Measurements from ENCODE around the gene CTRL. TPM values are rescaled to one million over a fixed set of nuclear protein-coding genes. Genes with fewer than 3 reads are reported as not detected.

CTRL gene
- polyA plus RNA-seq, 3 donors, result 0.69 to 17.4 (median 1.6) TPM

DNA sequence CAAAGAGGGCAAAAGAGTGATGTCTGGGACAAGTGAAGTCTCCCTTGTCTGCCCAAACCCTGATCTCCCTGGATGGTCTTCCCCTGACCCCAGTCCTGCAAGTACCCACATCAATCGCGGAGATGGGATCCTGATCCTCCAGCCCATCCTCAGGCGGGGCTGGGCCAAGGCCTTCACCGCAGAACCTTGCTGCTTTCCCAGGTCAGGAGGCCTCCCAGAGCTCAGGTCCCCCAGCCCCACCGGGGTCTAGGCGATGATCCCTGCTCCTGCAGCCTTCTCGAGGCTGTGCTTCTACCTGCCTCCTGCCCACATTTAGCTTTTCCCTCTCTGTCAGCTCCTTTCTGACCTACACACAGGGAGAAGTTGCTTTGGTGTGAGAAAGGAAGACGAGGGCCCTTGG is 30.5 kb upstream of the CTRL start:
- no peak for DNase-seq
- no peak overlapping the region for H3K27ac ChIP-seq (ENCODE audit: low read depth in 1 of 2, low read length in 2 of 2)
- H3K4me2 ChIP-seq (replicated peaks; ENCODE audit: extremely low read depth, low read length, poor library complexity, severe bottlenecking), result no peak overlapping the region
- Mint-ChIP-seq H3K4me3 (no peak overlapping the region), H3K36me3 (peaks cover 59 to 66% of the 10 kb centered on the region in 2 donors), H3K27ac (no peak overlapping the region), H3K9me3 (no peaks in the 10 kb centered on the region), H3K27me3 (ENCODE audit: low read depth in 3 of 3) (no peaks in the 10 kb centered on the region), H3K4me1 (peaks cover 13% of the 10 kb centered on the region)
- H4K20me1 ChIP-seq (ENCODE audit: insufficient read depth, low read length), result peaks cover 40% of the 10 kb centered on the region
- no peak overlapping the region for H3K4me3 ChIP-seq (replicated peaks in 1 of 3; ENCODE audit: low read depth in 2 of 3, low read length in 3 of 3)
- no peaks in the 10 kb centered on the region for H3K9me3 ChIP-seq (replicated peaks in 1 of 2; ENCODE audit: control insufficient read depth in 1 of 2, insufficient read depth in 1 of 2, low read length in 2 of 2)
- H3K79me2 ChIP-seq (ENCODE audit: insufficient read depth, low read length), result peaks cover 16% of the 10 kb centered on the region
- intact Hi-C loops (cut with micrococcal nuclease), result no loop called here
- TF ChIP-seq, protein P1, sequence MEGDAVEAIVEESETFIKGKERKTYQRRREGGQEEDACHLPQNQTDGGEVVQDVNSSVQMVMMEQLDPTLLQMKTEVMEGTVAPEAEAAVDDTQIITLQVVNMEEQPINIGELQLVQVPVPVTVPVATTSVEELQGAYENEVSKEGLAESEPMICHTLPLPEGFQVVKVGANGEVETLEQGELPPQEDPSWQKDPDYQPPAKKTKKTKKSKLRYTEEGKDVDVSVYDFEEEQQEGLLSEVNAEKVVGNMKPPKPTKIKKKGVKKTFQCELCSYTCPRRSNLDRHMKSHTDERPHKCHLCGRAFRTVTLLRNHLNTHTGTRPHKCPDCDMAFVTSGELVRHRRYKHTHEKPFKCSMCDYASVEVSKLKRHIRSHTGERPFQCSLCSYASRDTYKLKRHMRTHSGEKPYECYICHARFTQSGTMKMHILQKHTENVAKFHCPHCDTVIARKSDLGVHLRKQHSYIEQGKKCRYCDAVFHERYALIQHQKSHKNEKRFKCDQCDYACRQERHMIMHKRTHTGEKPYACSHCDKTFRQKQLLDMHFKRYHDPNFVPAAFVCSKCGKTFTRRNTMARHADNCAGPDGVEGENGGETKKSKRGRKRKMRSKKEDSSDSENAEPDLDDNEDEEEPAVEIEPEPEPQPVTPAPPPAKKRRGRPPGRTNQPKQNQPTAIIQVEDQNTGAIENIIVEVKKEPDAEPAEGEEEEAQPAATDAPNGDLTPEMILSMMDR (IDR thresholded peaks at IDR 0.05), result no peak
- no peak overlapping the region for H2AFZ ChIP-seq (ENCODE audit: insufficient read depth, low read depth, low read length, poor library complexity, severe bottlenecking)
- 98% methylated on average over 6 of the region's 8 CpGs for WGBS (ENCODE audit: insufficient coverage)
- peaks cover 8 to 11% of the 10 kb centered on the region in 2 donors for H3K4me1 ChIP-seq (ENCODE audit: control insufficient read depth in 1 of 2, insufficient read depth in 2 of 2, low read length in 2 of 2)
- H3K27me3 ChIP-seq (ENCODE audit: control insufficient read depth in 2 of 2, insufficient read depth in 2 of 2, low read length in 2 of 2), result no peaks in the 10 kb centered on the region
- H3K36me3 ChIP-seq (replicated peaks in 1 of 2; ENCODE audit: control insufficient read depth in 1 of 2, insufficient read depth in 2 of 2, low read length in 2 of 2), result peaks cover 48 to 67% of the 10 kb centered on the region in 2 donors
- no peak overlapping the region for H3K9ac ChIP-seq (ENCODE audit: insufficient read depth, low read length, poor library complexity, severe bottlenecking)

DNA sequence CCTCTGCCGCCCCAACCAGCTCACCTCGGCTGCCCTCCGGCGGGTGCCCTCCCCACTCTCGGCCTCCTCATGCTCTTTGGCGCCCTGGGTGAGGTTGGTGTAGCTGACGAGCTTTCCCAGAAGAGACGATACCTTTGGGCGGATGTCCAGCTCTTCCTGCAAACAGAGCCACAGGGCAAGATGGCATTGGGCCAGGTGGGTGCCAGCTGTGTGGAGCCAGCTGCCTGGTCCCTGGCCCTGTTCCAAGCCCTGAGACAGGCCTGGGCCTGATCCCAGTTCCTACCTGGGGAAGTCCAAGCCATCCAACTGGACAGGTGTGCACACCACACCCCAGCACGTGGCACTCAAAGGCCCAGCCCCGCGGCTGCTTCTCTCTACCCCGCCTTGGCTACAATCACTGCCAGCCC is 29.9 kb upstream of the CTRL start:
- no peak for DNase-seq
- peaks cover 59 to 66% of the 10 kb centered on the region in 2 donors for H3K36me3 Mint-ChIP-seq
- H2AFZ ChIP-seq (ENCODE audit: insufficient read depth, low read depth, low read length, poor library complexity, severe bottlenecking), result no peak overlapping the region
- intact Hi-C loops (cut with micrococcal nuclease), result no loop called here
- no peak overlapping the region for H3K4me3 ChIP-seq (replicated peaks in 1 of 3; ENCODE audit: low read depth in 2 of 3, low read length in 3 of 3)
- 96% methylated on average over 9 of the region's 13 CpGs for WGBS (ENCODE audit: insufficient coverage)
- TF ChIP-seq, protein P1 (IDR thresholded peaks at IDR 0.05), result no peak
- peaks cover 7% of the 10 kb centered on the region for H3K4me1 Mint-ChIP-seq
- H3K9me3 Mint-ChIP-seq, result no peaks in the 10 kb centered on the region
- peaks cover 48 to 67% of the 10 kb centered on the region in 2 donors for H3K36me3 ChIP-seq (replicated peaks in 1 of 2; ENCODE audit: control insufficient read depth in 1 of 2, insufficient read depth in 2 of 2, low read length in 2 of 2)
- H3K27me3 Mint-ChIP-seq (ENCODE audit: low read depth in 3 of 3), result peaks cover 0 to 2% (median 0%) of the 10 kb centered on the region in 3 donors
- H3K4me1 ChIP-seq (ENCODE audit: control insufficient read depth in 1 of 2, insufficient read depth in 2 of 2, low read length in 2 of 2), result peaks cover 2 to 5% of the 10 kb centered on the region in 2 donors
- no peaks in the 10 kb centered on the region for H3K27me3 ChIP-seq (ENCODE audit: control insufficient read depth in 2 of 2, insufficient read depth in 2 of 2, low read length in 2 of 2)
- H3K4me3 Mint-ChIP-seq, result no peak overlapping the region
- peaks cover 35% of the 10 kb centered on the region for H4K20me1 ChIP-seq (ENCODE audit: insufficient read depth, low read length)
- no peaks in the 10 kb centered on the region for H3K9me3 ChIP-seq (replicated peaks in 1 of 2; ENCODE audit: control insufficient read depth in 1 of 2, insufficient read depth in 1 of 2, low read length in 2 of 2)
- H3K9ac ChIP-seq (ENCODE audit: insufficient read depth, low read length, poor library complexity, severe bottlenecking), result no peak overlapping the region
- H3K4me2 ChIP-seq (replicated peaks; ENCODE audit: extremely low read depth, low read length, poor library complexity, severe bottlenecking), result no peak overlapping the region
- H3K79me2 ChIP-seq (ENCODE audit: insufficient read depth, low read length), result peaks cover 12% of the 10 kb centered on the region
- H3K27ac Mint-ChIP-seq, result peak overlapping the region in 1 of 7 donors; percentile 68
- H3K27ac ChIP-seq (ENCODE audit: low read depth in 1 of 2, low read length in 2 of 2), result no peak overlapping the region

Measured in CD14-positive monocyte (primary cell).